GM18867 (cell line): ENCODE measurements around the gene ZNF202.
"Not testable (repeated sequence)": the region's sequence is repeated elsewhere in the genome, so short reads cannot be mapped to it uniquely, and the experiment has no call there.

Experiments used
- ATAC-seq: cut with Tn5 transposase; IDR thresholded peaks from one replicate; pipeline ENCODE4 v1.9.1; 2021; ENCODE audit warnings: mild to moderate bottlenecking, moderate library complexity; ENCODE audit not compliant: unreplicated experiment

Gene ZNF202

GRCh38 chr11:123742031-123742723 is 717 bp upstream of the ZNF202 start:
- ATAC-seq = no peak

DNA sequence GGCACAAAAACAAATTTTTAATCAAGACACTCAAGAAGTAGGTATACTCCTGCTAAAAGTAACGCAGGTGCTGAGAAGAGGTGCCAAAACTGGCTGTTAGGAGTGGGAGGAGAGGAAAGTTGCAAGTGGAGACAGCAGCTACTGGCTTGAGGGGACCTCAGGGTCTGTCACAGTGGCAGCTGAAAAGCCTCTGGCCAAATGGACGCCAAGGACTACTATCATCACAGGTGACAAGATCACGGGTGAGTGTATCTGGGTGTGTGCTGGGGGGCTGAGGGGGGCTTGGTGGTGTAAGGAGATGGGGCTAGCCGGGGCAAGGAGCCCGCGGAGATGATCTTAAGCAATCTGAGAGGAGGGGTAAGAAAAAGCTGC is 687 bp downstream of the ZNF202 start:
- ATAC-seq = no peak

DNA sequence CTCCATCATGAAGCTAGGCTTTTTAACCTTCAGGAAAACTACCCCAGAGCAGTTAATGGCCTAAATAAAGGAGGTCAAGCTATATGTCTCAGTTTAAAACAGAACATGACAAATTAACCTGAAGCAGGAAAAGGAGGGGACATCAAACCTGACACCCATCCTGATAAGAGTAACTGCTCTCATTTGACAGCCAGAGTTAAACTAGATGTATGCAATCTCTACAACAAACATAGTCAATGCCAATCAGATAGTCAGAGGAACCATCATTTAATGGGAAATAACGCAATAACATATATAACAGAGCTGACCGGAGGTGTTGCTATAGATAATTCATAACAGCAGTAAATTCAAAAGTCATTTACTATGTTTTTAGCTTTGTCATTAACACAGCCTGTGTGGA is 3.1 kb downstream of the ZNF202 start:
- ATAC-seq = no peak

DNA sequence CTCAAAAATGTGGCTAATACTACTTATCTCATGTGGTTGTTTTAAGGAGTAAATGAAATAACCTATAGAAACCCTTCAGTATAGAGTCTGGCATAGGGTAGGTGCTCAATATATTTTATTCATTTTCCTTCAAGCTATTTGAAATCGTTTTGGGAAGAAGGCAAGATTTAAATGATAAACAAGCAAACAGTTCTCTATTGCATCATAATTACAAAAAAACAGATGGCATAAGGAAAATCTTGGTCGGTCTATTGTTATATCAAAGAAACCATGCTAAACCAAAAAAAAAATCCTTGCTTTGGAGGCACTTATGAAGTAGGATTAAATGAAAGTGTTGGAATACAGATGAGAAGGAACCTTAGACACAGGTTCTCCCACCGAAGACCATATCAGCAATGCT is 4.7 kb downstream of the ZNF202 start:
- no peak for ATAC-seq

DNA sequence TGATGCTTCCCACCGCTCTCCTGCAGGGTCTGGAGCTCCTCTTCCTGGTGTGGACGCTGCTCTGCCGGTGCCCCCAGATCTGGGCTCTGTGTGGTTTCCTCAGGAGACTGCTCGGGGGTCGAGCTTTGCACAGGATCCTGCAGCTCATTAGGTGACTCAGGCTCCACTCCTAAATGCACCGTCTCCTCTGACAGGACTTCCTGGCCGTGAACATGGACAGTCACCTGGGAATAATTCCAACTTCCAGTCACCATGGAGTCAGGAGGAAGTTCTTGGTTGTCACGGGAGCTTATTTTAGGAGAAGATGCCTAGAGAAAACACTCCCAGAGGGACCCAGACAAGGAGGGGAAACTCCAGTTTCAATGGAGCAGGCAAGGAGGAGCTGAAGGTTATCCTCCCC is 11.9 kb downstream of the ZNF202 start:
- no peak for ATAC-seq

GRCh38 chr11:123725995-123726655 is 15.3 kb downstream of the ZNF202 start:
- ATAC-seq = no peak

DNA sequence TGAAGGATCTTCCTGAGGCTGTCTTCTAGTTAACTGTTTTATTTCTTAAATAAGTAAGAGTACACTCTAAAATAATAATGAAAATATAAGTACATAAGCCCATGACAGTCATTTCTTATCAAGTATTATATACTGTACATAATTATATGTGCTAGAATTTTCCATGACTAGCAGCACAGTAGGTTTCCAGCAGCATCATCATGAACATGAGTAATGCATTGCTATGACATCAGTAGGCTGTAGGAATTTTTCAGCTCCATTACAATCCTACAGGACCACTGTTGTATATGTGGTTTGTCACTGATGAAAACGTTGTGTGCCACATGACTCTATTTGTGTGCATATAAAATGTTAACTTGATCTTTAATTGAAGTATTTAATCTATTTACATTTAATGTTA is 22.0 kb downstream of the ZNF202 start:
- no peak for ATAC-seq

DNA sequence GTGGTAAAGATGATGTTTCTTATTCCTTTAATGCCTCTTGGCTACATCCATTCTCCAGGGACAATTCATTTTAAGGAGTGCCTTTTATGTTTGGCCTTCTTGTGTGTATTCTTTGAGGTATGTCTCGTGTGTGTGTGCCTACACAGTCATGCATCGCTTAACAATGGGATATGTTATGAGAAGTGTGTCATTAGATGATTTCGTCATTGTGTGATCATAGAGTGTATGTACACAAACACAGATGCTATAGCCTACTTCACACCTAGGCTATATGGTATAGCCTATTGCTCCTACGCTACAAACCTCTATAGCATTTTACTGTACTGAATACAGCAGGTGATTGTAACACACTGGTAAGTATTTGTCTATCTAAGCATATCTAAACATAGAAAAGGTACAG is 23.0 kb downstream of the ZNF202 start:
- ATAC-seq = no peak

GRCh38 chr11:123718063-123718462 is 23.4 kb downstream of the ZNF202 start:
- ATAC-seq = no peak

GRCh38 chr11:123712627-123713026 is 28.8 kb downstream of the ZNF202 start:
- ATAC-seq = not testable (repeated sequence)

DNA sequence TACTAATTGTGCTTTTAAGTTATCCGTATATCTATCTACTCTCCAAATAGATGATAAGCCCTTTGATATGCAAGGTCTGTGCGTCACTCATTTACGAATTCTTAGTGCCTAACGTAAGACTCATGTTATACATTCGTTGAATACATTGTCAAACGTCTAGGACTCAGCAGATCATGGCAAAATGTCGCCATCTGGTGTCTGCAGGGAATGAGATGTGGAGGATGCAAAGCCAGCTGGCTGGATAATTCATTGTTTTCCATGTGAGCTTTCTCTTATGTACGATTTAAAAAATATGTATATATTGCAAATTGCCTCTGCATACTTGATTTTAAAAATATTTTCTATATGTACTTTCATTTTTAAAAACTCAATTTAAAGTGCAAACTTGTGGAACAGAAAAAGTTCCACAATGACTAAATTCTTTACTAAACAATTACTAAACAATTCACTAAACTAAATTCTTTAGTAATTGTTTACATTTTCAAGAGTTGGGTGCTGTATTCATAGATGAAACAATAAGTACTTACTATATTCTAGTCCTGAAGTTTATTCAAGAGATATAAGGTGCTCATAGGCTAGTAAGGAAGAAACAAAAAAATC is 33.8 kb downstream of the ZNF202 start:
- peak; percentile 66 for ATAC-seq

- ATAC-seq = no peak
Observed at GRCh38 chr11:123707206-123707605, 34.3 kb downstream of the ZNF202 start.

DNA sequence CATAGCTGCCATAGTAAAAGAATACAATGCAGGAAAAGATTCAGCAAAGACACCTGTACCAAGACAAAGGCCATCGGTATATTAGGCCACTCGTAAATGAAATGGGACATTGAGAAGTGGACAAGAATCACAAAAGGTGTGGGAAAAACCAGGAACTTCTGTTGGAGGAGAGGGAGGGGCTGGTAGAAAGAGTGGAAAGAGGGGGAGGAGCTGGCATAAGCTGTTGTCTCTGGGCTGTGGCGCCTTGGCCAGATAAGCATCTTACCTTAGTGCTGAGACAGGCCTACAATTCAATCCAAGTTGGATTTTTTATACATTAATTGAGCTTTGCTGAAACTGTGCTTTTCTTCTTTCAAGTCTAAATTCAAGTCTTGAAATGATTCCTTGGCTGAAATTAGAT is 37.1 kb downstream of the ZNF202 start:
- ATAC-seq = no peak

DNA sequence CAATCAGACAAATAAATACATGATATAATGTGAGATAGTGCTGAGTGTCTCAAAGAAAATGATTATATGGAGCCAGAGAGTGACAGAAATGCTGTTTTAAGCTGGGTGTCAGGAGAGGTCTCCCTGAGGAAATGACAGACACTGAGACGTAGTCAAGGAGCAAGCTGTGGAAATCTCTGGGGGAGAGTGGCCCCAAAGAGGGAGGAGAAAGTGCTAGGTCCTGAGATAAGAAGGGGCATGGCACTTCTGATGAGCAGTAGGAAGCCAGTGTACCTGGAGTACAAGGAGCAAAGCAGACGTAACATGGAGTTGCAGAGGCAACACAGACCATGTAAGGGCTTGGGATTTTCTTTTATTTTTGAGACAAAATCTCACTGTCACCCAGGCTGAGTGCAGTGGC is 38.8 kb downstream of the ZNF202 start:
- no peak for ATAC-seq

GRCh38 chr11:123702139-123702538 is 39.3 kb downstream of the ZNF202 start:
- no peak for ATAC-seq

DNA sequence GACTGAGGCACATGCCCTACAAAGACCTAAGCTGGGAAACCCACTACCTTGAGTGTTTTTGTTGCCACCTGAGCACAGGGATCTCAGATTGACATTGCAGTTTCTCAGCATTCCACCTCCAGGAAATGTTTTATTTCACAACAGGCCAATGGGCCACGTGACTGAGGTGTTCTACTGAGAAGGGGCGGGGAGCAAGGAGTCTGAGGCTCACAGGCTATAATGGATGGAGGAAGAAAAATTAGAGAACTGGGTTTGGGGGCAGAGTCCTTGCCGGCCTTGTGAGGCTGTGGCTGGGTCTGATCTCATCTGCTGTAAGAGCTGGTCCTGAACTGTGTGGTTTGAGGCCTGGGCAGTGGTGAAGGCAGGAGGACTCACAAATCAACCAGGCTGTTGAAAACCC is 40.7 kb downstream of the ZNF202 start:
- ATAC-seq = no peak

DNA sequence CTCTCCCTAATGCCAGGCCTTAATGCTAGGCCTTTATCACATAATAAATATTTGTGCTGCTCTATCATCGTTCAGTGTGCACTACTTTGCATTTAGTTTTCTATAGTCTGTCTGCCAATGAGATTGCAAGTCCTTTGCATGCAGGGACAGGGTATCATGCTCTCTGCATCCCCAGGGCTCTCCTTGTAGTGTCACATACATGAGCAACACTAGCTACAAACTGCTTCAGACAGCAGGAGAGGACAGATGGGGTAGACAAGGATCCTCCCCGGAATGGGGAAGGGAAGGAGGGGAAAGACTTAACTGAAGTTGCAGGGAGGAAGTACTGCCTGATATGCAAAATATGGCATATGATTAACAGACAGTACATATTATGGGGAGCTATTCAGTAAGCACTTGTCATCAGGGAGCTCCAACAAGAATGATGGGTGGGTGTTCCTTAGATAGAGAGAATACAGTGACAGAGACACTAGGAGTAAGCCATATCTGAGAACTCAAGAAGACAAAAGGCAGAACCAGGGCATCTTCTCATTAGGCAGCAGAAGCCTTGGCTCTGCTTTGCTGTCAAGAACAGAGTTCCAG is 42.8 kb downstream of the ZNF202 start:
- ATAC-seq = no peak

DNA sequence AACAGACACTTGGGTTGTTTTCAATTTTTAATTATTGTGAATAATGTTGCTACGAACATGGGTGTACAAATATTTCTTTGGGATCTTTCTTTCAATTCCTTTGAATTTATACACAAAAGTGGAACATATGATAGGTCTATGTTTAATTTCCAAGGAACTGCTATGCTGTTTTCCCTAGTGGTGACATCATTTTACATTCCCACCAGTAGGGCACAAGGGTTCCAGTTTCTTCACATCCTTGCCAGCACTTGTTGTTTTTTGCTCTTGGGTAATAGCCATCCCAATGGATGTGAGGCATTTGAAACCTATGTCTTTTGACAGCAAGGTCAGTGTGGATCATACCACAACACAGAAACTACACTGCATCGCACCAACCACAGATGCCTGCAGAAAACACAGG is 45.3 kb downstream of the ZNF202 start:
- no peak for ATAC-seq

- ATAC-seq = no peak
Observed at GRCh38 chr11:123695231-123695630, 46.2 kb downstream of the ZNF202 start.

DNA sequence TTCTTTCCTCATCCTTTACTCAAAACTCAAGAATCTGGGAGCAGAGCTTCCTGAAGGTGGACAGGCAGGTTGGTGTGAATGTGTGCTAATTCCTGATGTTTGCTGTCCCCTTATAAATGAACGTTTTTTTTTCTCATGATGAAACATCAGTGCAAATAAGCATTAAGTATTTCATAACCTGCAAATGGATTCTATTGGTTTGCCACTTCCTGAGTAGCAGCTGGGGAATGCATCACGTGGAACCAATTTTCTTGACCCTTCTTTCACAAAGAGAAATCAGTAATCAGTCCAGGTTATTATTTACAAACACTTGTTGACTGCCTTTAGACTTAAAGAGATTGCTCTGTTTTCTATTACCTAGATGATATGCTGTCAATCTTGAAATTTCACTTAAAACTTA is 46.9 kb downstream of the ZNF202 start:
- no peak for ATAC-seq

GRCh38 chr11:123692961-123693360 is 48.5 kb downstream of the ZNF202 start:
- no peak for ATAC-seq

- no peak for ATAC-seq
Observed at GRCh38 chr11:123690485-123690884, 51.0 kb downstream of the ZNF202 start.
